Neural cell (in vitro differentiated cells): Measurements from ENCODE around the gene DNAJC8.

ENCODE experiments used
- CTCF ChIP-seq: fragments of 450-650 bp; IDR thresholded peaks from 2 replicates; pipeline ENCODE4 v1.5.1; 2014; ENCODE audit warnings: antibody characterized with exemption, mild to moderate bottlenecking, moderate library complexity; ENCODE audit not compliant: poor library complexity, severe bottlenecking
- RAD21 ChIP-seq: fragments of 450-650 bp; conservative IDR thresholded peaks from 2 replicates; pipeline ENCODE4 v1.6.1; 2014; ENCODE audit warnings: antibody characterized with exemption, mild to moderate bottlenecking, moderate library complexity

GRCh38 chr1:28259934-28260802 lies 27.3 kb upstream of the DNAJC8 start:
- TF ChIP-seq CTCF (no peak), RAD21 (no peak)
